GM23248 (cell line): Measurements from ENCODE around the gene SDCCAG8.

Source experiments
- EZH2 ChIP-seq: fragments of 200-600 bp; sonication (generic); IDR thresholded peaks from 2 replicates; pipeline ENCODE4 v1.6.1; 2018; ENCODE audit warnings: antibody characterized with exemption, mild to moderate bottlenecking; ENCODE audit not compliant: insufficient read depth, poor library complexity, severe bottlenecking
- EZH2phosphoT487 ChIP-seq: fragments of 200-600 bp; sonication (generic); IDR thresholded peaks from 2 replicates; pipeline ENCODE4 v1.6.1; 2018; ENCODE audit warnings: antibody characterized with exemption, moderate library complexity, mild to moderate bottlenecking, low read depth; ENCODE audit not compliant: insufficient read depth

- TF ChIP-seq EZH2 (no peak), EZH2phosphoT487 (no peak)
Observed at GRCh38 chr1:243267471-243267880, 11.6 kb downstream of the SDCCAG8 start.
